Diencephalon (tissue), 1 donor: ENCODE results near the gene TXNL4B. TPM values are rescaled to one million over a fixed set of nuclear protein-coding genes. Genes with fewer than 3 reads are reported as not detected.

Source experiments
- total RNA-seq: library from RNA; depleted of rRNA; stranded (reverse); fragments of >200 nt; gene quantifications from one replicate; pipeline ENCODE4 v1.2.3, GENCODE V29; 2014

The TXNL4B gene
- total RNA-seq, result 11.3 TPM

GRCh38 chr16:72093448-72094265 lies at the start of gene TXNL4B, which contains the start of gene DHX38:
TSS of gene TXNL4B (minus strand) at chr16:72093620. CDS start at chr16:72090749, 2,871 bp downstream.
TSS of gene DHX38 (plus strand) at chr16:72093847. CDS start at chr16:72096158, 2,311 bp downstream.

GRCh38 chr16:72054254-72054847 lies 39.1 kb downstream of the TXNL4B start, which contains the start of gene HP:
TSS of gene HP (plus strand) at chr16:72054505. CDS start at chr16:72054653, 148 bp downstream.

Other genes starting within 250 kb of the TXNL4B start
- gene ATXN1L, start 247.6 kb downstream of the TXNL4B start, total RNA-seq, result 14.3 TPM
- gene ZNF821, start 209.4 kb downstream of the TXNL4B start, total RNA-seq, result 30.4 TPM
- 107 TPM for gene IST1, start 198.1 kb downstream of the TXNL4B start, total RNA-seq
- under 0.01 TPM for gene PKD1L3, start 93.2 kb downstream of the TXNL4B start, total RNA-seq
- 3.9 TPM for gene DHODH, start 84.9 kb downstream of the TXNL4B start, total RNA-seq
- gene HP, start 39.1 kb downstream of the TXNL4B start, total RNA-seq, result 0.23 TPM
- 3.7 TPM for gene HPR, start 30.4 kb downstream of the TXNL4B start, total RNA-seq
- gene DHX38, start 227 bp upstream of the TXNL4B start, total RNA-seq, result 45.4 TPM
- 1.2 TPM for gene PMFBP1, start 78.5 kb upstream of the TXNL4B start, total RNA-seq